B cell (primary cell): Measurements from ENCODE around the gene CHPF2. TPM values are rescaled to one million over a fixed set of nuclear protein-coding genes. Genes with fewer than 3 reads are reported as not detected.

ENCODE experiments used
- ATAC-seq: fragments of 200-7000 bp; cut with Tn5 transposase; one replicate; pipeline ENCODE4 v1.10.0; 2021; ENCODE audit warnings: low read depth, mild to moderate bottlenecking, moderate number of reproducible peaks, moderate library complexity
- CTCF ChIA-PET: fragments of 350-600 bp; sonication (Branson Sonifier 250); formaldehyde crosslinking; loops from one replicate; lab custom pipeline; 2021; ENCODE audit warnings: antibody characterized with exemption, inconsistent platforms; lab: Charles Lee
- POLR2A ChIA-PET: fragments of 350-600 bp; sonication (Branson Sonifier 250); formaldehyde crosslinking; loops from one replicate; lab custom pipeline; 2021; ENCODE audit warnings: antibody characterized with exemption; lab: Charles Lee
- DNase-seq: peaks from one replicate; pipeline ENCODE4 v3.0.0; 2013
- H2AFZ ChIP-seq: 2 replicates; pipeline ENCODE4 v1.6.1; 2012; ENCODE audit warnings: mild to moderate bottlenecking, low read depth, low read length; ENCODE audit not compliant: insufficient read depth, poor library complexity, severe bottlenecking
- H3K27ac ChIP-seq, 2 donors: 1 replicate in 1 of 2; 2 replicates in 1 of 2; pipeline ENCODE4 v1.5.1; 2012 to 2013; ENCODE audit warnings: low read length in 2 of 2, mild to moderate bottlenecking in 2 of 2, moderate library complexity in 1 of 2
- H3K27me3 ChIP-seq, 4 experiments: fragments of 200-600 bp in 1 of 4; sonication (generic) in 1 of 4; replicated peaks in 1 of 4; 1 replicate in 2 of 4; 2 replicates in 2 of 4; pipeline versions ENCODE4 v1.6.1 to v1.7.0; 2013 to 2016; ENCODE audit warnings: low read length in 3 of 4, mild to moderate bottlenecking in 2 of 4, mixed read lengths in 1 of 4, moderate library complexity in 1 of 4; ENCODE audit not compliant: insufficient read depth in 4 of 4, control insufficient read depth in 3 of 4; ENCODE audit errors: control extremely low read depth in 1 of 4
- H3K36me3 ChIP-seq, 2 experiments: replicated peaks in 1 of 2; 1 replicate in 1 of 2; 2 replicates in 1 of 2; pipeline versions ENCODE4 v1.6.1 to v1.7.1; 2013; ENCODE audit warnings: low read length in 1 of 2; ENCODE audit not compliant: insufficient read depth in 2 of 2, control insufficient read depth in 1 of 2; ENCODE audit errors: control extremely low read depth in 1 of 2, extremely low read depth in 1 of 2
- H3K4me1 ChIP-seq, 2 donors: fragments of 200-600 bp in 1 of 2; sonication (generic) in 1 of 2; 1 replicate in 1 of 2; 2 replicates in 1 of 2; pipeline versions ENCODE4 v1.5.1 to v1.6.1; 2013 to 2017; ENCODE audit warnings: low read length in 2 of 2; ENCODE audit not compliant: control insufficient read depth in 2 of 2, insufficient read depth in 2 of 2
- H3K4me2 ChIP-seq: replicated peaks from 2 replicates; pipeline ENCODE3; 2012; ENCODE audit warnings: mild to moderate bottlenecking, low read depth, low read length; ENCODE audit not compliant: poor library complexity, severe bottlenecking
- H3K4me3 ChIP-seq, 5 experiments: fragments of 200-600 bp in 1 of 5; sonication (generic) in 1 of 5; 1 replicate in 3 of 5; 2 replicates in 2 of 5; pipeline versions ENCODE4 v1.5.1 to v1.7.0; 2011 to 2016; ENCODE audit warnings: low read length in 4 of 5, mild to moderate bottlenecking in 4 of 5, low read depth in 2 of 5, control low read depth in 1 of 5, moderate library complexity in 1 of 5; ENCODE audit not compliant: insufficient read depth in 1 of 5; ENCODE audit errors: control extremely low read depth in 1 of 5, extremely low read depth in 1 of 5
- H3K79me2 ChIP-seq: fragments of 200-600 bp; sonication (generic); one replicate; pipeline ENCODE4 v1.6.0; 2016; ENCODE audit warnings: low read length; ENCODE audit not compliant: control insufficient read depth, insufficient read depth
- H3K9ac ChIP-seq: fragments of 200-600 bp; sonication (generic); 2 replicates; pipeline ENCODE4 v1.6.1; 2017; ENCODE audit warnings: mild to moderate bottlenecking, low read length, moderate library complexity
- H3K9me3 ChIP-seq, 3 donors: one replicate each; pipeline versions ENCODE4 v1.6.1 to v1.7.1; 2013; ENCODE audit warnings: low read length in 2 of 3; ENCODE audit not compliant: control insufficient read depth in 2 of 3, insufficient read depth in 1 of 3; ENCODE audit errors: control extremely low read depth in 1 of 3
- H4K20me1 ChIP-seq: 2 replicates; pipeline ENCODE4 v1.6.0; 2012; ENCODE audit warnings: mild to moderate bottlenecking, low read length; ENCODE audit not compliant: insufficient read depth, control insufficient read depth, poor library complexity, severe bottlenecking
- H3K27ac Mint-ChIP-seq: one replicate; pipeline ENCODE4 v1.8.0; 2021; ENCODE audit warnings: mixed read lengths
- H3K27me3 Mint-ChIP-seq: one replicate; pipeline ENCODE4 v1.8.0; 2021; ENCODE audit warnings: mixed read lengths
- H3K4me1 Mint-ChIP-seq: one replicate; pipeline ENCODE4 v1.8.0; 2021; ENCODE audit warnings: mixed read lengths
- H3K4me3 Mint-ChIP-seq: one replicate; pipeline ENCODE4 v1.8.0; 2021; ENCODE audit warnings: mixed read lengths
- H3K9me3 Mint-ChIP-seq: one replicate; pipeline ENCODE4 v1.8.0; 2022; ENCODE audit warnings: mixed read lengths; ENCODE audit not compliant: insufficient read depth
- EZH2 ChIP-seq: IDR thresholded peaks from 2 replicates; pipeline ENCODE4 v1.6.1; 2012; ENCODE audit warnings: borderline replicate concordance, low read depth, mild to moderate bottlenecking, moderate library complexity, low read length; ENCODE audit not compliant: insufficient read depth, poor library complexity, severe bottlenecking
- WGBS: methylation state at CpG from one replicate; pipeline ENCODE4 v1.1.5; 2013; ENCODE audit warnings: missing lambda C conversion rate; ENCODE audit not compliant: insufficient coverage; 5-methylcytosine and 5-hydroxymethylcytosine counted together
- intact Hi-C: fragments of 100-400 bp; cut with micrococcal nuclease; formaldehyde crosslinking; loops from one replicate; pipeline ENCODE4 v1.10.0; 2022
- polyA plus RNA-seq: library from polyadenylated mRNA; depleted of rRNA; stranded (reverse); fragments of >200 nt; gene quantifications from 2 replicates; pipeline ENCODE4 v1.2.3, GENCODE V29; 2012
- total RNA-seq, 2 donors: library from RNA; stranded (reverse); fragments of 120-200 nt in 1 of 2; gene quantifications; 1 replicate in 1 of 2; 2 replicates in 1 of 2; pipeline versions ENCODE4 v1.2.3 to v1.2.4, GENCODE V29; 2013 to 2022
- TF ChIP-seq, protein P1 (sequence below): fragments of 200-600 bp; IDR thresholded peaks from one replicate; pipeline ENCODE4 v1.8.0; 2022; ENCODE audit warnings: antibody characterized with exemption, mild to moderate bottlenecking

The CHPF2 gene
- total and polyA plus RNA-seq, 2 donors (not counting 1 experiment from before 2014, with no cell fraction given): 39.4 to 39.9 TPM

DNA sequence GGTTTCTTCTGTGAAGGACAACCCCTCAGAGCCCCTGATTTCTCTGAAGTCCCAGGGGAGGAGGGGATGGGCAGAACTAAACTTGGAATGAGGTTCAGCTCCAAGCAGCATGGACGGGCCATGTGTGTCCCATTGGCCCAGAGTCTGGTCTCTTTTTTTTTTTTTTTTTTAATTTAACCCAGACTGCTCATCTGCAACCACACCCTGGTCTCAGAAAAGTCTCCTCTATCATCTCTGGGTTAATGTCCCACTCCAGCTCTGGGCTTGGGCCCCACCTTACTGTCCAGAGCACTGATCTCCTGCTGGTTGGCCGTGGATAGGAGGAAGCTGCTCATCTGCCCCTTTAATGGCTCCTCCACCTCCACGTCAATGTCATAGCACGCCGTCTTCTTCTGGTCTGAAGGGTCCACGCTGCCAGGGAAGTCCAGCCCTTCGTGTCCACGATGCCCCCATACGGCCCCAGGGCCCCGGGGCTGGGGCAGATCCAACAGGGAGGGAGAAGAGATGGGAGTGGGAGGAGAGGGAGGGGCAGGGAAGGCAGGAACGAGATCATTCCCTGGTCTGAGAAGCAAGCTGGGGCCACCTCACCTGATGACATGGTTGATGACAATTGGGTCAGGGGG is 7.7 kb downstream of the CHPF2 start:
- ATAC-seq (no peak), DNase-seq (no peak)

DNA sequence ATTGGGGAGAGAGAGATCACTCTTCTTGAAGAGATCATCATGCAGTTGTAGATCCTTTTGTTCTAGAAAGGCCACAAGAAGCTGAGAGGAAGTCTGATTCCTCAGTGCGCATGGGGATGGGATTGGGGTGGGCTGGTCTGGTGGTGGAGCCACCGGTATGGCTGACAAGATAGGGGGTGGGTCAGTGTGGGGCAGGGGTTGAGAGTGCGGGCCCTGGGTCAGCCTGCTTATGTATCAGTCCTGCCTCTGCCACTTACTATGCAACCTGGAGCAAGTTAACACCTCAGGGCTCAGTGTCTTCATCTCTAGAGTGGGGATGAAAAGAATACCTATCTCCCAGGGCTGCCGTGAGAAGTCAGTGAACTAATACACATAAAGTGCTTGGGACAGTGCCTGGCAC is 8.3 kb downstream of the CHPF2 start:
- Mint-ChIP-seq H3K27me3 (peaks cover 4% of the 10 kb centered on the region), H3K4me3 (no peak overlapping the region), H3K27ac (no peak overlapping the region), H3K4me1 (peaks cover 24% of the 10 kb centered on the region), H3K9me3 (no peaks in the 10 kb centered on the region)
- Histone ChIP-seq H2AFZ (no peak overlapping the region), H3K4me3 (no peak overlapping the region), H3K4me1 (peaks cover 25 to 27% of the 10 kb centered on the region in 2 donors), H3K9me3 (peaks cover 0 to 9% (median 0%) of the 10 kb centered on the region in 3 donors), H3K4me2 (no peak overlapping the region), H4K20me1 (peaks cover 17% of the 10 kb centered on the region), H3K79me2 (no peaks in the 10 kb centered on the region), H3K9ac (no peak overlapping the region), H3K27ac (no peak overlapping the region), H3K36me3 (peaks cover 0 to 22% of the 10 kb centered on the region in 2 experiments), H3K27me3 (peaks cover 0 to 13% (median 3%) of the 10 kb centered on the region in 4 experiments)
- ChIA-PET POLR2A (no interaction called here), CTCF (no interaction called here)
- intact Hi-C loops: no loop called here
- whole genome bisulfite sequencing: 100% methylated on average over 1 of the region's 4 CpGs
- ATAC-seq (no peak), DNase-seq (no peak)
- TF ChIP-seq EZH2: no peak
- TF ChIP-seq, protein P1, sequence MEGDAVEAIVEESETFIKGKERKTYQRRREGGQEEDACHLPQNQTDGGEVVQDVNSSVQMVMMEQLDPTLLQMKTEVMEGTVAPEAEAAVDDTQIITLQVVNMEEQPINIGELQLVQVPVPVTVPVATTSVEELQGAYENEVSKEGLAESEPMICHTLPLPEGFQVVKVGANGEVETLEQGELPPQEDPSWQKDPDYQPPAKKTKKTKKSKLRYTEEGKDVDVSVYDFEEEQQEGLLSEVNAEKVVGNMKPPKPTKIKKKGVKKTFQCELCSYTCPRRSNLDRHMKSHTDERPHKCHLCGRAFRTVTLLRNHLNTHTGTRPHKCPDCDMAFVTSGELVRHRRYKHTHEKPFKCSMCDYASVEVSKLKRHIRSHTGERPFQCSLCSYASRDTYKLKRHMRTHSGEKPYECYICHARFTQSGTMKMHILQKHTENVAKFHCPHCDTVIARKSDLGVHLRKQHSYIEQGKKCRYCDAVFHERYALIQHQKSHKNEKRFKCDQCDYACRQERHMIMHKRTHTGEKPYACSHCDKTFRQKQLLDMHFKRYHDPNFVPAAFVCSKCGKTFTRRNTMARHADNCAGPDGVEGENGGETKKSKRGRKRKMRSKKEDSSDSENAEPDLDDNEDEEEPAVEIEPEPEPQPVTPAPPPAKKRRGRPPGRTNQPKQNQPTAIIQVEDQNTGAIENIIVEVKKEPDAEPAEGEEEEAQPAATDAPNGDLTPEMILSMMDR: no peak

More for the DNA sequence above, 7.7 kb downstream of the CHPF2 start:
- peaks cover 0 to 10% (median 2%) of the 10 kb centered on the region in 4 experiments for H3K27me3 ChIP-seq
- intact Hi-C loops: no loop called here
- H3K4me3 ChIP-seq: no peak overlapping the region
- ChIA-PET CTCF (interaction anchor here (0.8 kb wide), 1 partner anchor 64 kb away, joined by 3 read pairs; no protein-coding TSS in a partner anchor), POLR2A (no interaction called here)
- Mint-ChIP-seq H3K4me1 (peaks cover 24% of the 10 kb centered on the region), H3K27ac (no peak overlapping the region), H3K27me3 (peaks cover 4% of the 10 kb centered on the region), H3K9me3 (no peaks in the 10 kb centered on the region), H3K4me3 (no peak overlapping the region)
- TF ChIP-seq EZH2: no peak
- TF ChIP-seq, protein P1: no peak
- H4K20me1 ChIP-seq: peaks cover 23% of the 10 kb centered on the region
- H3K27ac ChIP-seq: no peak overlapping the region
- no peak overlapping the region for H2AFZ ChIP-seq
- H3K79me2 ChIP-seq: peaks cover 5% of the 10 kb centered on the region
- H3K9ac ChIP-seq: no peak overlapping the region
- peaks cover 21 to 23% of the 10 kb centered on the region in 2 donors for H3K4me1 ChIP-seq
- WGBS: 95% methylated on average over 7 of the region's 11 CpGs
- H3K9me3 ChIP-seq: peaks cover 0 to 7% (median 0%) of the 10 kb centered on the region in 3 donors
- peaks cover 0 to 27% of the 10 kb centered on the region in 2 experiments for H3K36me3 ChIP-seq
- H3K4me2 ChIP-seq: no peak overlapping the region
